Stimulated activated CD8-positive, alpha-beta memory T cell treated with anti-CD3 and anti-CD28 coated beads, Interleukin-12 subunit alpha, Interleukin-12 subunit beta, amount 100 ng/mL, for 1 hour (primary cell): ENCODE measurements around the gene CLEC3A.
"Not testable (repeated sequence)": the region's sequence is repeated elsewhere in the genome, so short reads cannot be mapped to it uniquely, and the experiment has no call there.

Experiments
- DNase-seq: peaks from one replicate; pipeline ENCODE4 v3.0.0-alpha.2; 2020; ENCODE audit warnings: low read depth

Gene CLEC3A

GRCh38 chr16:78034530-78034929, 12.2 kb downstream of the CLEC3A start:
- no peak for DNase-seq

GRCh38 chr16:78035012-78035411, 12.7 kb downstream of the CLEC3A start:
- DNase-seq: no peak

GRCh38 chr16:78040396-78040795, 18.0 kb downstream of the CLEC3A start:
- no peak for DNase-seq

- no peak for DNase-seq
Observed at GRCh38 chr16:78045865-78046581, 23.7 kb downstream of the CLEC3A start.

- DNase-seq: no peak
Observed at GRCh38 chr16:78048319-78048718, 26.0 kb downstream of the CLEC3A start.

- no peak for DNase-seq
Observed at GRCh38 chr16:78050734-78051400, 28.5 kb downstream of the CLEC3A start.

- DNase-seq: no peak
Observed at GRCh38 chr16:78057803-78058564, 35.6 kb downstream of the CLEC3A start.

GRCh38 chr16:78059806-78060205, 37.5 kb downstream of the CLEC3A start:
- not testable (repeated sequence) for DNase-seq

GRCh38 chr16:78060295-78060694, 37.9 kb downstream of the CLEC3A start:
- no peak for DNase-seq

- DNase-seq: no peak
Observed at GRCh38 chr16:78060809-78061208, 38.5 kb downstream of the CLEC3A start.

GRCh38 chr16:78065319-78065718, 43.0 kb downstream of the CLEC3A start:
- no peak for DNase-seq

- DNase-seq: no peak
Observed at GRCh38 chr16:78069913-78070312, 47.6 kb downstream of the CLEC3A start.

- no peak for DNase-seq
Observed at GRCh38 chr16:78072275-78072674, 49.9 kb downstream of the CLEC3A start.

- no peak for DNase-seq
Observed at GRCh38 chr16:78075800-78076199, 53.5 kb downstream of the CLEC3A start.

- no peak for DNase-seq
Observed at GRCh38 chr16:78081341-78081740, 59.0 kb downstream of the CLEC3A start.
